Measurements from ENCODE around the gene ZNF648. TPM values are rescaled to one million over a fixed set of nuclear protein-coding genes. Genes with fewer than 3 reads are reported as not detected.
"Not testable (repeated sequence)": the region's sequence is repeated elsewhere in the genome, so short reads cannot be mapped to it uniquely, and the experiment has no call there.

ZNF648 gene
- total and polyA plus RNA-seq, 4 donors = 0.02 to 0.67 (median 0.20) TPM

- Histone ChIP-seq H3K27me3 (ENCODE audit: control insufficient read depth in 4 of 4, insufficient read depth in 4 of 4, low read length in 3 of 4) (no peaks in the 10 kb centered on the region), H3K4me1 (ENCODE audit: control insufficient read depth in 4 of 4, insufficient read depth in 4 of 4, low read length in 3 of 4) (no peaks in the 10 kb centered on the region), H3K4me3 (ENCODE audit: low read depth in 1 of 3, low read length in 3 of 3) (no peak overlapping the region), H3K9me3 (ENCODE audit: control insufficient read depth in 4 of 4, low read length in 3 of 4) (peaks cover 0 to 1% (median 0%) of the 10 kb centered on the region in 4 donors), H3K36me3 (ENCODE audit: control insufficient read depth in 4 of 4, insufficient read depth in 3 of 4, low read depth in 1 of 4, low read length in 3 of 4) (no peaks in the 10 kb centered on the region), H3K27ac (ENCODE audit: low read depth in 1 of 2, low read length in 2 of 2) (no peak overlapping the region), H3K9ac (ENCODE audit: low read depth in 1 of 2, low read length in 2 of 2) (no peak overlapping the region)
- no peak for TF ChIP-seq RXRA (IDR thresholded peaks at IDR 0.05)
- TF ChIP-seq TAF1 (conservative IDR thresholded peaks at IDR 0.05) = no peak
- TF ChIP-seq RAD21 (IDR thresholded peaks at IDR 0.05) = no peak
- TF ChIP-seq NR2F2 (IDR thresholded peaks at IDR 0.05) = no peak
- TF ChIP-seq ATF3 (IDR thresholded peaks at IDR 0.05) = no peak
- TF ChIP-seq FOXA2 (IDR thresholded peaks at IDR 0.05) = no peak
- TF ChIP-seq, protein P1, sequence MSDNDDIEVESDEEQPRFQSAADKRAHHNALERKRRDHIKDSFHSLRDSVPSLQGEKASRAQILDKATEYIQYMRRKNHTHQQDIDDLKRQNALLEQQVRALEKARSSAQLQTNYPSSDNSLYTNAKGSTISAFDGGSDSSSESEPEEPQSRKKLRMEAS (IDR thresholded peaks at IDR 0.05) = no peak
- TF ChIP-seq, protein P2, sequence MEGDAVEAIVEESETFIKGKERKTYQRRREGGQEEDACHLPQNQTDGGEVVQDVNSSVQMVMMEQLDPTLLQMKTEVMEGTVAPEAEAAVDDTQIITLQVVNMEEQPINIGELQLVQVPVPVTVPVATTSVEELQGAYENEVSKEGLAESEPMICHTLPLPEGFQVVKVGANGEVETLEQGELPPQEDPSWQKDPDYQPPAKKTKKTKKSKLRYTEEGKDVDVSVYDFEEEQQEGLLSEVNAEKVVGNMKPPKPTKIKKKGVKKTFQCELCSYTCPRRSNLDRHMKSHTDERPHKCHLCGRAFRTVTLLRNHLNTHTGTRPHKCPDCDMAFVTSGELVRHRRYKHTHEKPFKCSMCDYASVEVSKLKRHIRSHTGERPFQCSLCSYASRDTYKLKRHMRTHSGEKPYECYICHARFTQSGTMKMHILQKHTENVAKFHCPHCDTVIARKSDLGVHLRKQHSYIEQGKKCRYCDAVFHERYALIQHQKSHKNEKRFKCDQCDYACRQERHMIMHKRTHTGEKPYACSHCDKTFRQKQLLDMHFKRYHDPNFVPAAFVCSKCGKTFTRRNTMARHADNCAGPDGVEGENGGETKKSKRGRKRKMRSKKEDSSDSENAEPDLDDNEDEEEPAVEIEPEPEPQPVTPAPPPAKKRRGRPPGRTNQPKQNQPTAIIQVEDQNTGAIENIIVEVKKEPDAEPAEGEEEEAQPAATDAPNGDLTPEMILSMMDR (IDR thresholded peaks at IDR 0.05; ENCODE audit: low read depth, low read length, missing input control) = no peak
- TF ChIP-seq HNF4A (conservative IDR thresholded peaks at IDR 0.05) = no peak
- TF ChIP-seq YY1 (IDR thresholded peaks at IDR 0.05) = no peak
- TF ChIP-seq SP1 (IDR thresholded peaks at IDR 0.05) = no peak
- TF ChIP-seq GABPA (IDR thresholded peaks at IDR 0.05 in 1 of 2, conservative IDR thresholded peaks at IDR 0.05 in 1 of 2) = no peak
- TF ChIP-seq REST (IDR thresholded peaks at IDR 0.05) = no peak
- TF ChIP-seq EGR1 (IDR thresholded peaks at IDR 0.05; ENCODE audit: low read depth in 2 of 2) = no peak
- TF ChIP-seq JUND (IDR thresholded peaks at IDR 0.05) = no peak
- DNase-seq (ENCODE audit: low spot score) = no peak
Observed at GRCh38 chr1:182046763-182047162, 14.7 kb downstream of the ZNF648 start.

DNA sequence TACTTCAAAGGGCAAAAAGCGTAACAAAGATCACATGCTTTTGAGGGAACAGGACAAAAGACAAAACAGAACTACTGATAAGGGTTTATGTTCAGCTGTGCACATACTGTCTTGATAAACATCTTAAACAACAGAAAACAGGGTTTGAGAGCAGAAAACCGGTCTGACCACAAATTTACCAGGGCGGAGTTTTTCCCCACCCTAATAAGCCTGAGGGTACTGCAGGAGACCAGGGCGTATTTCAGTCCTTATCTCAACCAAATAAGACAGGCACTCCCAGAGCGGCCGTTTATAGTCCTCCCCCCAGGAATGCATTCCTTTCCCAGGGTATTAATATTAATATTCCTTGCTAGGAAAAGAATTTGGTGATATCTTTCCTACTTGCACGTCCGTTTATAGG is 16.0 kb downstream of the ZNF648 start:
- not testable (repeated sequence) for H3K4me3 ChIP-seq (ENCODE audit: low read depth in 1 of 3, low read length in 3 of 3); H3K36me3 ChIP-seq (ENCODE audit: control insufficient read depth in 4 of 4, insufficient read depth in 3 of 4, low read depth in 1 of 4, low read length in 3 of 4); H3K9ac ChIP-seq (ENCODE audit: low read depth in 1 of 2, low read length in 2 of 2); H3K4me1 ChIP-seq (ENCODE audit: control insufficient read depth in 4 of 4, insufficient read depth in 4 of 4, low read length in 3 of 4); H3K27ac ChIP-seq (ENCODE audit: low read depth in 1 of 2, low read length in 2 of 2); DNase-seq (ENCODE audit: low spot score); H3K9me3 ChIP-seq (ENCODE audit: control insufficient read depth in 4 of 4, low read length in 3 of 4); H3K27me3 ChIP-seq (ENCODE audit: control insufficient read depth in 4 of 4, insufficient read depth in 4 of 4, low read length in 3 of 4)
- 87% methylated on average over 8 of the region's 8 CpGs for WGBS

Data from liver (tissue), 9 donors.